ENCODE results near the gene SMPD3.

The SMPD3 gene

DNA sequence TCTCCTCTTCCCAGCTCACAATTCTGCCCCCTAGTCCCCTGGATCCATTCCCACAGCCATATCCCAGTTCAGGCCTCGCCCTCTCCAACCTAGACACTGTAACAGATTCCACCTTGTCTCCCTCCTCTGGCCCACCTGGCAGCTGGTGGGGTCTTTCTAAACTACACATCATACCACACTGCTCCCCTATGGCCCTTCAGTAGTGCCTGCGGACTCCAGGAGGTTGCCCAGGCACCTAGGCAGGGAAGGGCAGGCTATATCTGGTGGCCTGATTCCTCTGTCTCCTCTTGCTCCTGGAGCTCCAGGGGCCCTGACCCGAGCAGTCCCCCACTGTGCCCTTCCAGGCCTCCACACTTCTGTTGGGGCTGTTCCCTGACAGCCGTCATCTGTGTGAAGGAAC is 64.5 kb downstream of the SMPD3 start:
- DNase-seq (ENCODE audit: low read depth in 2 of 2), result no peak

DNA sequence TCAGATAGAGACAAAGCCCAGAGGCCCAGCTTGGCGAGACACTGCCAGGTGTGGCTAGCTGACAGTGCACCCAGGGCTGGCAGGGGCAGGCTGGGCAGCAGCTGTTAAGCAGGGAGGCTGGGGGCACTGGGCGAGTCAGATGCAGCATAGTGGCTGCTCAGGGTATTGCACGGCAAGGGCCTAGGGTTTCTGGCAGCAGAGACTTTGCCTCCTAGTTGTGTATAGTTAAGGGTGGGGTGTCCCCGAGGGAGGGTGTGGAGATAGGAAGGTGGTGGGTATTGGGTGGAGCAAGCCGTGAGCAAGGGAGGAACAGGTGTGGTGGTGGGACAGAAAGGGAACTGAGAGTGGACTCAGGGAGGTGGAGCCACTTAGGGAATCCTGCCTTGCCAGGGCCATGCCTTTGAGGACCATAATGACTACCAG is 66.0 kb downstream of the SMPD3 start:
- DNase-seq (ENCODE audit: low read depth in 2 of 2), result no peak

DNA sequence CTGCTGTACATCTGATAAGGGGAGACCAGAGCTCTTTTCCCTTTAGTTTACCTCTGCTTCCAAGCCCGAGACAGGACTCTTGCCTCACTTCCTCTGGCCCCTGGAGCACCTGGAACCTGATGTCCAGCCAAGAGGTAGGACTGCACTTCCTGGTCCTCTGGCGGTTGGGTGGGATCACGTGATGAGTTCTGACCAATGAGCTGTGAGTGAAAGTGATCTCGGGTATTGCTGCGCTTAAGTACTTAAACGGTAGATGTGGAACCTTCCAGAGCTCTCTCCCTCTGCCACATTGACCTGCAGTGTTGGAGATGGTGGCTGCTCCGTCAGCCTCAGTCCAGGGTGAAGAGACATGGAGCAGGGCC is 67.0 kb downstream of the SMPD3 start:
- DNase-seq (ENCODE audit: low read depth in 2 of 2), result no peak

DNA sequence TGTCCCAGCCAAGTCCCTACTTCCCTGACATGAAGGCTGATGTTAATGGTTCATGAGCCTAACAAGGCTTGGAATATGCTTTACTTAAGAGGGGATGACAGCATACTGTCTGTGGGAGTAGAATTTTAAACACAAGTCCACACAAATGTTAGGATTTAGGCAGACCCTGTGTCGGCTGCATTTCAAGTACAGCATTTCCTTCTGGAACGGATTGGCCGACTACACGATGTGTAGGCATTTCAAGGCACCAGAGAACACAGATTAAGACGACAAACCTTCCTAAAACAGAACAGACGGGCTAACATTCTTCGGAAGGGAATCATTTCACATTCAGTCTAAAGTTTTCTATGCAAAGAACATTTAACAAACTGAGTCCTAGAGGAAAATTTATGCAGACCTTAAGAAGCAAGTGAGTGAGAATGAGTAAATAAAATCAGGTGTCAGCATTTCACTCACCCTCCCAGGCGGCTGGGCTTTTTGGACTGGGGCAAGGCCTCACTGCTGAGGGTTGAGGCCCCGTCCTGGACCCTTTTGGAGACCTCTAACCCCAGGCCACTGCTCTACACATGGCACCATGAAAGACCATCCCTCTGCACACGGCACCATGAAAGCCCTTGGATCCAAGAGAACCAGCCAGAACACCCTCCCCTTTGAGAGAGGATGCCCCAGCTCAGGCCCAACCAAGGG is 67.5 kb downstream of the SMPD3 start:
- no peak for DNase-seq (ENCODE audit: low read depth in 2 of 2)

DNA sequence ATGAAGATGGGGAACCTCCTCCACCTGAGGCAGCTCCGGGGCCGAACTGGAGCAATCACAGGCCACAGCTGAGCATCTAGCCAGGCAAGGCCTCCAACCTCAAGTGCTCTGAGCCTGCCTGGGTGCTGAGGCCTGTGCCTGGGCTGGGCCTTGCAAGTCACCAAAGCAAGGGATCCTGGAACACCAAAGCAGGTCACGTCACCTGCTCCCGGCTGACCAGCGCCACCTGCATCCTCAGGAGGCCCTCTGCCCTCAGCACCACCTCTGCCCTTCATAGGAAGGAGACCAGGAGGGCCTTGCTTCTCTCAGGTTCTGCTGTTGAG is 68.0 kb downstream of the SMPD3 start:
- no peak for DNase-seq (ENCODE audit: low read depth in 2 of 2)

DNA sequence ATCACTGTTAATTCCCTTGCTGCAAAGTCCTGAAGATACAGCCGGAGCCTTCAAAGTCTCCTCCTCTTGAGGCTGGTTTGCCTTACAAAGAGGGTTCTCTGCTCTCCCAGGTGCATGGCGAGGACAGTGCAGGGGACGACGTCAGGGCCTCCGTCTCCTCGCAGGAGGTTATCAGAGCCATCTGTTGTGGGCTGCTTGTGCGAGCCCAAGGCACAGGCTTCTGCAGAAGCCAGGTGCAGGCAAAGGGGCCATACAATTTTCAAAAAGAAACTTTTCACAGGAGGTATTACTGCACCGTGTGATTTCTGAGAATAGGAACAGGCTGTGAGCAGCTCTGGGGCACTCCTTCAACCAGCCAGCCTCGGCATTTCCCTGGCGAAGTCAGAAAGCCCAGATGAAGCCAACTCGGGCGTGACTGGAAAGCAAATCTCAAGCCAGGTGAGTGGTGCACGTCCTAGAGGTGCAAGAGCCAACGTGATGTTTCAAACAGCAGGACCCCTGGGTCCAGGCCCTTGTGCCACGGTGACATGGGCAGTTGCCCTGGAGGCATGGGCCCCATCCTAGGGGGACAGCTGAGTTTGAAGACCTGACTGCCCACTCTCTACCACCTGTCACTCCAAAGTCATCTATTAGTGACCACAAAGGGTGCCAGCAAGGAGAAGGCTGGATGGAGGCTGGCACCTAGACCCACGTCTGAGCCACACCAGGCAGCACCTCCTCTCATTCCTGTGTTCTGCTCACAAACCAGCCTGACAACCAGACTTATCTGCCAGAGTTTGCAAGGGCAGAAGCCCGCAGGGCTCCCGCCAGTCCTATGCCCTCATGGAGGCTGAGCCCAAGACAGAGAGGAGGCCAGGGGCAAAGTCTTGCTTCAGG is 68.6 kb downstream of the SMPD3 start:
- DNase-seq (ENCODE audit: low read depth in 2 of 2), result no peak

DNA sequence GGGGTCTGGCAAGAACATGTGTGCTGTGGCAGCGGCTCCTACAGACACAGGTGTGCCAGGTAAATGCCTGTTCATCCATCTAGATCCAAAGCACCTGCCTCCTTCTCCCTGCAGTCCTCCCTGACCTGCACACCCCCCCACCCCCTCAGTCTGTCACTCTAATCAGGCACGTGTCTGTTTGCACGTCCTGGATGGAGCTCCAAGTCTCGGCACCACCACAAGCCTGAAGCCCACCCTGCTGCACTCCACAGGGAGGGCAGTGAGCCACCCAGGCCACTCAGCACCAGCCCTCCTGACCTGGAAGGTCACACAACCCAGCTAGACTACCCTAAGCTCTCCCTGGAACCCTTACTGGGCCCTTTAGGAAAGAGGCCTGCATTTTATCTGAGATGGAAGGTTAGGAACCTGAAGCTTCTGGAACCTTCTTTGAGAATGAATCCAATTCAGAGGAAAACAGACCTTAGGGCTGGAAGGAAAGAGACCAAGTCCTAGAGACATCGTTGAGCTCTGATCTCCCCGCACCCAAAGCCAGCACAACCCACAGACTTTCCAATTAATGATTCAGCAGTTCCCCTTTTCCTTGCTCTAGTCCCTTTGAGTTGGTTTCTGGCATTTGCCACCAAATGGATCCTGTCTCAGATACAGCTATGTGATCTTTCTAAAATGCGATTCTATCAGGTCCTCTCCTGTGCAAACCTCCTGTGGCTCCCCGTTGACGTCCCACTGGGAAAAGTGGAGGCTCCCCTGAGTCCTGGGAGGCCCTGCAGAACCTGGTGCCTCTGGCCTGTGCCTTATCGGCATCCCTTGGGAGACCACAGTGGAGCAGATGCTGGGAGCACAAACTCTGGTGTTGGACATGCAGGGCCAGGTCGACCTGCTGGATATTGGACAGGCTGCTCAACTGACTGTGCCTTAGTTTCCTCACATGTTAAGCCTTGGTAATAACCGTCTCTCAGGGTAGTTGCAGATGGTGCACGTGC is 69.6 kb downstream of the SMPD3 start:
- no peak for DNase-seq (ENCODE audit: low read depth in 2 of 2)

DNA sequence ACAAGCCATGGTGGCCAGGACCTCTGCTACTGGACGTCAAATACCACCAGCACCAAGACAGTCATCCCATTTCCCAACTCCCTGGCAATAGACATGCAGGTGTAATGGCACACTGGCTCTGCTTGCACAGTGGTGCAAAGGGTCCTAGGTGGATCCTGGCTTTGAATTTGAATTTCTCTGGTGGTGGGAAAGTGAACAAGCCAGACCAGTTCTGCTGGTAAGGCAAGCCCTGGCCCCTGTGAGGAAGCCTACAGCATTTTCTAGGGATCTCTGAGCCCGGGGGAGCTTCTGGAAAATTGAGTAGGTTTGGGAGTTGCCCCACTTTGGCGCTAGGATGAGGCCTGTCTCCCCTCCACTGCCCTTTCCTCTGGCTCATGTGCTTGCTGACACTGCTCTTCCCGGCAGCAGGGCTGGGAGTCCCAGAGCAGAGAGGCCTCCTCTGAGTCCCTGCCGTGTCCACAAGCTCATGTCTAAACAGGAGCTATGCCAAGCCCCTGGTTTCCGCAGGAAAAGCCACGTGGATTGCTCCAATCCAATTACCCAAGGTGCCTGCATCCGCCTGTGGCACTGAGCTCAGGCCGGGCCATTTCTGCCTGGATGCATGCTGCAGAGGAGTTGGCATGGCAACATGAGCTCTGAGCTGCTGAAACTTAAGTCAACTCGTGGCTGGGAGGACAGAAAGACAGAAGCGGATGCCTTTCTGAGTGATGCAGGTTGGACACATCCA is 70.5 kb downstream of the SMPD3 start:
- DNase-seq (ENCODE audit: low read depth in 2 of 2), result no peak

DNA sequence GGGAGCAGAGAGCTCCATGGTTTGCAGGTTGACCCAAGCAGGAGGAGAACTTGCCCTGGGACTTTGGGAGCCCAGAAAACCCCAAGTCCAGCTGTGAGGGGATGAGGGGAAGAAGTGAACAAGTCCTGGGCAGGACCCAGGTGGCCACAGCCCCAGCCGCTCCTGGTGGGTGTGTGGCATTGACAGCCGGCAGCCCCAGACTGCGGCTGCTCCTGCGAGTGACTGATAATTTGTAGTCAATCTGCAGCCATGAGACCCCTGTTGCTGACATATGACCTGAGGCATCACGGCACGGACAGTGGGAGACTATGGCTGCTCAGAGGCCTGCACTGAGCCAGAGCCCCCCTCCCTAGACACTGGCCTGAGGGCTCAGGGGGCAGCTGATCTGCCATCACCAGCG is 71.1 kb downstream of the SMPD3 start:
- no peak for DNase-seq (ENCODE audit: low read depth in 2 of 2)

DNA sequence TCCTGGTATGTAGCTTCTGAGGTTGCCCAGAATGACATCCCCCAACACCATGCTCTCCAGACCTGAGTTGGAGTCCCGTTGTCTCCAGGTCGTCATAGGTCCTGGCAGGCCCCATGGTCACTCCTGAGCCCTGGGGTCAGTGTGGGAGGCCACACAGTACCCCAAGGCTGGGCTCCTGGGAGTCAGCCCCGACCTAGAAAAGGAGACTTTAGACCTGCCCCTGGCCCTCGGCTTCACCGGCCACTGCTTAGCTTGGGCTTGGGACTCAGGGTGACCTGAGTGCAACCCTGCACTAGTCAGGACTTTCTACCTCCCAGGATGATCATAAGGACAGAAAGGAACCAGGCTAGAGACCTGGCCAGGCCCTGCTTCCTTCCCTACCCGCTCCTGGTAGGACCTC is 71.7 kb downstream of the SMPD3 start:
- no peak for DNase-seq (ENCODE audit: low read depth in 2 of 2)

DNA sequence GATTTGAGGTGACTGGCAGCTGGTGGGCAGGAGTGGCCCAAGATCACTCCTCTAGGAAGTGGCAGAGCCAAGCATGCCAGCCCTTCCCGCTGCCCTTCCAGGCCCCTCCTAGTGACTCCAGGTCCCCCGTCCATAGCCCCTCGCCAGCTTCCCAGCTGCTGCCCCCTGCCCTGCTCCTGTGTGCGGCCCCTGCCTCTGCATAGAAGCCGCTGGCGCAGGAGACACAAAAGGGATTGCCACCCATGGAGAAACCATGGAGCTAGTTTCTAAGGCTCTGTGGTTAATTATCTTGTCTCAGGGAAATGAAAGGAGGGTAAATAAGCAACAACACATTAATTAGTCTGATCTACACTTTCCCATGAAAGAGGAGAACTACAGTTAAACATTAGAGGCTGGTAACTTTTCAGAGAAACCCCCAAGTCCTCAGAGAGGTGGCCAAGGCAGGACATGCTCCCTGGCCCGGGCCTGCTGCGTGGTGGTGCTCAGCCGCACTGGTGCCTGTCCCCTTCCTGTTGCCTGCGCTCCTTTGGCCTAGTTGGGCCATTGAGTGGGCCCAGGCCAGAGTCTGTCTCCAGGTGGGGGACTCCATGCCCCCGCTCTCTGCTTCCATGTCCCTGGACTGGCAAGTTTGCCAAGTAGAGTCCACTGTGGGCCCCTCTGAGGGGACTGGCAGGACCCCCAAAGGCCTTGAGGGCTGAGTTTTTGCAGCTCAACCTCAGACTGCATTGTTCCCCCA is 72.3 kb downstream of the SMPD3 start:
- DNase-seq (ENCODE audit: low read depth in 2 of 2), result no peak

DNA sequence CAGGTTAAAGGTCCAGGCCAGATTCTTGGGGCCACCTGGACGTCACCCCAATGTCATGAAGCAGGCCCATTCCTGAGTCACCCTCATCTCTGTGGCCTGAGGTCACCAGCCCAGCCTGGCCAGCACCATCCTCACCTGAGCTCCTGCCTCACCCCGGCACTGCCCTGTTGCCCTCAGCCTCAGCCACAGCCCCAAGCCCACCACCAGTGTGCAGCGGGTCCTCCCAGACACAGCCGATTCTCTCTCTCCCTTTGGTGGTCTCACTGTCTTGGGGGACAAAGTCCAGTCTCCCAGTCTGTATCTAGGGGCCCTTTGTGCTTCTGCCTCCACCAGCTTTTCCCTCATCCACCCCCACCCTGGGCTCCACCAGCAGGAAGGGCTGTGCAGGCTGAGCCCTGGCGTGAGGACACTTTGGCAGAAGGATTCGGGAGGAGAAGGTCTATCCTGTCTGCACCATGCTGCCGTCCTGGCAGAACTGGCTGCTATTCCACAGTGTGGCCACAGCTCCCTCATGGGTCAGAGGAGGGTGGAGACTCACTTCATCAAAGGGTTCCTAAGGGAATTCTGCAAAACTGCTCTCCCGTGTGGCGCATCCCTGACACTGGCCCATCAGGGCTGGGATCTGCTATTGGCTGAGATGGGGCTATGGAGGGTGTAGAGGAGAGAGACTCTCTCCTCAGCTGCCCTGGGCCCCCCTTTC is 73.2 kb downstream of the SMPD3 start:
- no peak for DNase-seq (ENCODE audit: low read depth in 2 of 2)

DNA sequence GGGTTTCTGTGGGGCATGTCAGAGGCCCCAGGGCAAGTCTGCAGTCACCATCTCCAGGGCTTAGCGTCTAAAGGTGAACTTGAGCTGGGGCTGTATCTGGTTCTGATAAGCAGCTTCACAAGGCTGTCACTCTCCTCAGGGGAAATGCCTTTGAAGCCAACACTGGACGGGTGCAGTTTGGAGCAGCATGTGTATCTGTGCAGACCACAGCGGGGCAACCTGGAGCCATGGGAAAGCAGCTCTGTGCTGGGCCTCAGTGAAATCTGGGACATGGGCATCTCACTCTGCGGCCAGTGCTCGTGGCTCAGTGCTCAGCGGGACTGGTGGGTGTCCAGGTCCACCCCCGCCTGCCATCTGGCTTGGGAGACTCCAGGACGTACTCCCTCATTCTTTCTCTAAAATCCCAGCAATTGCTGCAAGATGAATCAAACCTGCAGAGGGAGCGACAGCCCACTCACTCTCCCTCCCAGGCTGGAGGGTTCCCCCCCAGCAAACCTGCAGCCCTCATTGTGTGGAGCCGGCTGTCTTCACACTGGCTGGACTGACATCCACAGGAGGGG is 74.0 kb downstream of the SMPD3 start:
- DNase-seq (ENCODE audit: low read depth in 2 of 2), result no peak

DNA sequence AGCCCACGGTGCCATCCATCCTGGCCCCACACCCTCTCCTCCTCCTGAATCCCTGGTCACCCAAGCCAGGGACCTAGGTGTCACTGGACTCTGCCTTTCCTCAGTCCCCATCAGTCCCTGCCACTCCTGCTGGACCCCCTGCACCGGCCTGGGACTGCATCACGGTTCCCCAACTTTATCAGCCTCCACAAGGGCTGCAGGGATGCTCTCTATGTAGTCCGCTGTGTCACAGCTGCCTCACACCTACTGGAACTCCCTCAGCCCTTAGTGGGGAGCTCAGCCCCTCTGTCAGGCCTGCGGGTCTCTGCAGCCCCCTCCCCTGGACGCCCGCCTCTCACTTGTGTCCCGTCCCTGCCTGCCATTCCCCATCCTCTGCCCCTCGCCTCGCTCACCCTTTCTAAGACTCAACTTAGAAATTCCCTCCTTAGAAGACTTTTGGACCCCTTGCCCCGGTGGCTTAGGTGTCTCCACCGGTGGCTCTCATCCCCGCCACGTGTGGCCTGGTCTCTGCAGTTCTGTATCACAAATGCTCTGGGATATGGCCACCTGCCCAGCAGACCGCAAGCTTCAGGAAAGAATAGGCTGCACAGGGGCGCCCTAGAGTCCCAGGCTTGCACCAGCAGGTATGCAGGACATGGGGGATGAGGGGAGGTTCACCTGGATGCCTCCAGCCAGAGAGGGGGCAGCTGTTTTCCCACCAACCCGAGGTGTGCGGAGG is 74.6 kb downstream of the SMPD3 start:
- no peak for DNase-seq (ENCODE audit: low read depth in 2 of 2)

DNA sequence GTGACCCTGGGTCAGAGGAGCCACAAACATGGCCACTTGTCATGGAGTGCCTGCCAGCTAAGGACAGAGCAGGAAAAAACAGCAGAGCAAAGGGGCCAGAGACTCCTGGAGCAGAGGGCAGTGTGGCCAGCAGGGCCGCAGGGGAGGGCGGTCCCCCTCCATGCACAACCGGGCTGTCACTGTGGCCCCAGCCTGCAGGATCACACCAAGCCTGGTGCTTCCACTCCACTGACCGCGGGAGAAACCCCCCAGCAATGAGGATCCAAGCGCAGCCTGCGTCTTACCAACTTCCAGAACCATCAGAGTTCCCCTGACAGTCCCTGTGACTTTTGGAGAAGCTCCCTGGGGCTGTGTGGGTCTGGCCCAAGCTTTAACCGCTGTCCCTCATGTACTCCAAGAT is 75.5 kb downstream of the SMPD3 start:
- DNase-seq (ENCODE audit: low read depth in 2 of 2), result no peak

DNA sequence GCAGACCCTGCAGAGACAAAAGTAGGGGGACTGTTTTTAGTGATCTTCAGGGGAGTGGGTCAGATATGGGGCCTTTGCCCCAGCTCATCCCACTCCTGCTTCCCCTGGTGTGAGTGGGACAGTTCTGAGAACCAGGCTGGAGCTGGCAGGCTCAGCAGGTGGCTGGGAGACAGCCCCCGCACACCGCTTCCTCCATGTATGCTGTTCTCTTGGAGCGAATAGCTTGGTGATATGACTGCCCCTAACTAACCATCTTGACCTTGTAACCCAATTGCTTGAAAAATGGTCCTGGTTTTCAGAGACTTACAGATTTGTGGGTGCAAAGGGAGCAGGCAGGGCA is 76.0 kb downstream of the SMPD3 start:
- DNase-seq (ENCODE audit: low read depth in 2 of 2), result no peak

DNA sequence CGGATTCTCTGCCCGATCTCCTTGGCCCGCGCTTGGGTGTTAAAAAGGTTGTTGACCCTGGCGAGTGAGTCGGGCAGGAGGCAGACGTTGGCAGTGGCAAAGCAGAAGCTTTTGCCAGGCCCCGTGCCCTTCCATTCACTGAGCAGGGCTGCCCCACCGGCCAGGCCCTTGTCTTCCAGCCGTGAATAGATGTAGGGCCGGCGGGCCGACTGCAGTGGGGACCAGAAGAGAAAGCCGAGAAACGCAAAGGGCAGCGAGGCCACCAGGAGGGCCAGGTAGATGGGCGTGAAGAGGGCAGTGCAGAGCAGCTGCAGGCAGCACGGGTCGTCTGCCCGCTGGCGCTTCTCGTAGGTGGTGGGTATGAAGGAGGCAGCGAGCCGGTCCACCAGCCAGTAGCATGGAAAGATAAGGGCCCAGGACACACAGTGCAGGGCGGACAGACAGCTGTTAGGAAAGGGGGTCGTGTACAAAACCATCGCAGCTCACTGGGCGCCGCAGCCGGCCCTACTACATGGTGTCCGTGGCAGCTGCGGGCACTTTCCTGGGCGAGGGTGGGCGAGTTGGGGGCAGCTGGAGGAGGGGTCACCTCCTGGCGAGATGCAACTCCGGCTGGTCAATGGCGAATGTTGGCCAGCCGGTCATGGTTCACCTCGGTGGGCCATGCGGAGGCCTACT is 76.5 kb downstream of the SMPD3 start:
- no peak for DNase-seq (ENCODE audit: low read depth in 2 of 2)

DNA sequence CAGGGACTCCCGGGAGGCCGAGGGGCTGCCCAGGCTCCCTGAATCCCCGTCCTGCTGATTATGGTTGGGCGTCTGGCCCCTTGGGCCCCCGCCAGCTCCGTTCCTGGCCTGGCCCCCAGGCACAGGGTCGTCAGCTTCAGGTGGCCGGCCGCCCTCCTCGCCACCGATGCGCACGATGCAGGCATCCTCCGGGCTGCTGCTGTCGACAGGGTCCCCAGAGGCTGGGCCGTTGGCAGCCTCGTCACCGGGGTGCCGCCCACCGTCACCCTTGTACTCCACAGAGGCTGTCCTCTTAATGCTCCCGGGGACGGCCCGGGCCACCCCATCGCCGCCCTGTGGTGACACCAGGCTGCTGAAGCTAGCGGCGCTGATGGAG is 77.0 kb downstream of the SMPD3 start:
- DNase-seq (ENCODE audit: low read depth in 2 of 2), result no peak
